Stimulated activated CD4-positive, alpha-beta T cell treated with anti-CD3 and anti-CD28 coated beads, Interleukin-4, amount 100 ng/mL, for 48 hours (primary cell): ENCODE results near the gene DCTN3.

Source experiments
- DNase-seq, 2 donors: peaks; one replicate each; pipeline ENCODE4 v3.0.0-alpha.2; 2020; ENCODE audit warnings: low read depth in 2 of 2

The DCTN3 gene

GRCh38 chr9:34590381-34591247, 29.7 kb downstream of the DCTN3 start:
- DNase-seq, result no peak

GRCh38 chr9:34589636-34590380, 30.5 kb downstream of the DCTN3 start, which contains the start of gene CNTFR:
CNTFR (minus strand) TSS chr9:34589724; CDS start chr9:34568981, 20,743 bp downstream.
- no peak for DNase-seq

DNA sequence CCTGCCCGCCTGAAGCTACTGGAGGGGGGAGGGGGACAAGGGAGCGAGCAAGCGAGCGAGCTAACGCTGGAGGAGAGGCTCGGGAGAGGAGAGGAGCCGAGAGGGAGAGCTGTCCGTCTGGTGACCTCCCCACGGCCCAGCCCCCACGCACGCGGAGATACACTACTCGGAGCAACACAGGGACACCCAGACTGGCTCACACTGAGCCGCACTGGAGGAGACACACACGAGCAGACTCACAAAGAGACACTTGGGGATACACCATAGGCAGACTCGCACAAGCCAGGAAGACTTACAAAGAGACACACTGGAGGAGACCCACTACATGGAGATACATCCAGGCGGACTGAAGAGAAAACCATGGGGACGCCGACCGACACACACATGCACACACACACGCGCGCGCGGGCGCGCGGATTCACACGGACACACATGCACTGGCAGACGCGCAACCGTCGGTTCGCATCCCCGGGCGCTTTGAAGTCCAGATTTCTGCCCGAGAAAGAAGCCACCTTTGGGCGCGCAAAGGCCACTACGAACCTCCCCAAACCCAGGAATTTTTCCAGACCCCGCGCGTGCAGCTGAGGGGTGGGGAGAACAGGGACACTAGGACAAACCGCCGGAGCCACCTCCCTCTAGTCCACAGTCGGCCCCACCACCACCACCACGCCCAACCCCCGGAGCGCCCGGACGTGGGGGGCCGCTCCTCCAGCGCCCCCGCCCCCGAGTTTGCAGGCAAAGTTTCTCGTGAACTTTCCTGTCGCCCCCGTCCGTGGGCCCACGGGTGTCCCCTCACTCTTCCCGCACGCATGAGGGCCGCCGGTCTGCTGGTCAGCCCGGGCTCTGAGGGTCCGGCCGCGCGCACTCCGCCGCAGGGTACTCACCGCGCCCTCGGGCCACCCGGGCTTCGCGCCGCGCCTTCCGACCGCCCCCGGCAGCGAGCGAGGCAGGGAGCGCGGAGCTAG, 31.3 kb downstream of the DCTN3 start:
- no peak for DNase-seq

- no peak for DNase-seq
Measured at GRCh38 chr9:34587271-34587670, 33.0 kb downstream of the DCTN3 start.

DNA sequence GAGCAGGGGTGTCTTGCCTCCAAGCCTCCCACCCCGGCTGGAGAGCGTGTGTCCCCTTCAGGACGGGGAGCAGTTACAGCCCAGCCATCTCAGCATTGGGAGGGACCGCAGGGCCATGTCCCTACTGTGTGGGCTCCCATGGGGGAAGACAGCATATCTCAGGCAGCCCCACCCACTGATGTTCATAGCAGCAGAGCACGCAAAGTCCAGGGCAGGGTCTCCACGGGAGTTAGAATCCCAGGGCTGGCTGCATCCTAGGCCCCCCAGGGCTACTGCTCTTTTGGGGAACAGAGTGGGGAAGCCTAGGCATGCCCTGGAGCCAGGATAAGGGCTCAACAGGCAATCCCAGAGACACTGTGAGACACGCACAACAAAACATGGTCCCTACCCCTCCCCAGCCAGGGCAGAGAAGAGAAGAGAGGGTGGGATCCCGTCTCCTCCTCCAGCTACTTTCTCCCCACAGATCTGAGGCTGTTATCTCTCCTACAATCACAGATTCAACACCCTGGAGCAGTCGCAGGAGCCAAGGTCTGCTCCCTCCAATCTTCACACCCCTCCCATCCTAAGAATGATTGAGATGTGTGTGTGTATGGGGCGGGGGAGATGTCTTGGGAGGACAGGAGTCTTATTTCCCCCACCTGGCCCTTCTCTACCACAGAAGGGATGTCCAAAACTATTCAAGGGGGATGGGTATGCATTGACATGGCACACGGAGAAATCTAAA, 34.2 kb downstream of the DCTN3 start:
- no peak for DNase-seq

DNA sequence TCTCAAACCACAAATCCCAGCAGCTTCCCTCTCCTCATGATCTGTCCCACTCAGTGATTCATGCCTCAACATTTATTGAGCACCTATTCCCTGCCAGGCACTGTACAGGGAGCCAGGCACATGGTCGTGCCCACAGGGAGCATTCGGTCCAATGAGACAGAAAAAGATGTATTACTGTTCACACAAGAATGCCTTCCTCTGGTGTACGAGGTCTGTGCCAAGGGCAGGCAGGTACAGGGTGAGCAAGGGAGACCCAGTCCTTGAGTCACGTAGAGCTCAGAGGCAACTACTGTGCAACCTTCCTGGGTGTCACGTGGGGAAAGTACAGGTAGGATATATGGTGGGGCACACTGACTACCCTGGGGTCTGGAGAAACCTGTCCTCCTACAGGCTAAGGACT, 35.3 kb downstream of the DCTN3 start:
- DNase-seq, result no peak

DNA sequence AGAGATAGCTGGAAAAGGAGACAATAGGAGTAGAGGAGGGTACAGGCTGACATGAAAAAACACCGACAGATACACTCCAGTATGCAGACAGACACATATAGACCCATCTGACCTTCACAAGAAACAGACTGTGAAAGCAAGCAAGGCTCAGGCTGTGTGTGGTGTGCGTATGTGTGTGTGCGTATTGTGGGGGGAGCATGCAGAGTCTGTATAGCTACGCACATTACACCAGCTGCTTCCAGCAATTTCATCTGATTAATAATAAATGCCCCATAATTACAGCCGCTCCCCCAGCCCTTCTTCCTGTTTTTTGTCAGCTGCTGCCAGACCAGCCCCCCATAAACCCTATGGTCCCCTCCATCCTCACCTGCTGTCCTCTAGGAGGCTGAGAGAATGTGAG, 37.5 kb downstream of the DCTN3 start:
- DNase-seq, result no peak

DNA sequence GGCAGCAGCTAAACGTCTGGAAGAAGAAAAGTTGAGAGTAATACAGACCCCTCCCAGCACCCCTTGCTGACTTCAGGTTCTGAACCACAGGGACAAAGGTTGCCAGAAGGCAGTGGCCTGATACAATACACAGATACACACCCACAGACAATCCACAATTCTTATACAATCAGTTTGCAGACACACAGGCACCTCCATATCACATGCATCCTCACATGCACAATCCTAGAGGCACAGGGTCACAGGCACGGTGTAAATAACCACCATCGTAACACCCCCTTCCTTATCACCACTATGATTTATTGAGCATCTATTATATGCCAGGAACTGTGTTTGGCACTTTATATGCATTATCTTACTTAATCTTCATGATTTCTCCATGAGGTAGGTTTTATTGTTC, 39.0 kb downstream of the DCTN3 start:
- no peak for DNase-seq

DNA sequence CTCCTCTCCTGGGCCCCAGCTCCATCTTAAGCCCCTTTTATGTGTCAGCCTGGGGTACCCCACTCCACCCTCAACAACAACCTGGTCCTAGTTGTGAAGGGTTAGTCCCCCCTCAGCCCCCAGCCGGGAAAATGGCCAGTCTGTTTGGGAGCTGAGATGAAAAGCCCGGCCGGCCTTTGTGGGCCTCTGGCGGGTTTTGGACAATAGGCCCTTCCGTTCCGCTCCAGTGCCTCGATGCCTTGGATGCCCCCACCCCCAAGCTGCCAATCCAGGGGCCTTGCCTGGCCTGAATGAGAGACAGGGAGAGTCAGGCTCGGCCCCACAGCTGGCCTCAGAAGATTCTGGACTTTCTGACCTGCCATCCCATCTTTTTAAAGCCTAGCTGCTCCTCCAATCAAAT, 39.9 kb downstream of the DCTN3 start:
- no peak for DNase-seq

DNA sequence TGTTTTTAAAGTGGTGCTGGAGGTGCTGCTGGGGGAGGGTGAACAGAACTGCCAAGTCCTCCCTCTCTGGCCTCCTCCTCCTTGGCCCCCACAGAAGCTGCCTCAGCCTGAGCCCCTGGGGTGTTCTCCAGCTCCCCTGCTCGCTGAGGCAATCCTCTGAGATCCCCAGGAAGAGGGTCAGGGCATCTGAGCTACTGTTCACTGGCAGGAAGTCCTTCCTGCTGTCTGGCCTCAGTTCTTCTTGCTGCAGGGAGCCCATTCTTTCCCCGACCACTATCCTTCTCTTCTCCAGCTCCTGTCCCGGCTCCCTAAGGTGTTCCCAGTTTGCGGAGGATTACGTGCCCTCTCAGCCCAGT, 40.5 kb downstream of the DCTN3 start:
- DNase-seq, result no peak

DNA sequence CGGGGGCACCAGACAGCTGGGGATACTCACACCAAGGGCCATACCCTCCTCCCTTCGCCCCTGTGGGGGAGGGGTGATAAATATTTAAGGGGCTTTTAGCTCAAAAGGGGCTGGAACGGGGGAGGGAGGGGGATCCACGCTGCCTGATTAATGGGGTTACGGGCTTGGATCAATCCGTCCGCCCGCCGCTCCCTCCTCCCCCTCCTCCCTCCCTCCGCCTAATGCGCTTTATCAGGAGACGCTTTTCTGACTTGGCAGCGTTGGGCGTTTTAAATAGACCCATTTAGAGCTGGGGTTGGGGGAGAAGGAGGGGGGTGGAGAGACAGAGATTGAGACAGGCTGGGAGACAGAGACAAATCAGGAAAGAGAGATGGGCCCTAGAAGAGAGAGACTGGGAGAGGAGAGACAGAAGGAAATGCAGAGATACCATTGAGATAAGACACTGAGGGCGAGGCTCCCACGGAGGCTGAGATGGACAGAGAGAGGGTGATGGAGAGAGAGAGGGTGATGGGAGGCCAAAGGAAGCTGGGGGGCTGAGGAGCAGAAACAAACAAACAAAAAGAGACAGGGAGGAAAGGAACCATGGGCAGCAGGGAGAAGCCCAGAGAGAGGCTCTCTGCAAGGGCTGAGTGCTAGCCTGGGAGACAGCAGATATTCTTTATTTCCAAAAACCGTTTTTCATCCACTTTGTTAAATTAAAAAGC, 41.0 kb downstream of the DCTN3 start:
- no peak for DNase-seq

DNA sequence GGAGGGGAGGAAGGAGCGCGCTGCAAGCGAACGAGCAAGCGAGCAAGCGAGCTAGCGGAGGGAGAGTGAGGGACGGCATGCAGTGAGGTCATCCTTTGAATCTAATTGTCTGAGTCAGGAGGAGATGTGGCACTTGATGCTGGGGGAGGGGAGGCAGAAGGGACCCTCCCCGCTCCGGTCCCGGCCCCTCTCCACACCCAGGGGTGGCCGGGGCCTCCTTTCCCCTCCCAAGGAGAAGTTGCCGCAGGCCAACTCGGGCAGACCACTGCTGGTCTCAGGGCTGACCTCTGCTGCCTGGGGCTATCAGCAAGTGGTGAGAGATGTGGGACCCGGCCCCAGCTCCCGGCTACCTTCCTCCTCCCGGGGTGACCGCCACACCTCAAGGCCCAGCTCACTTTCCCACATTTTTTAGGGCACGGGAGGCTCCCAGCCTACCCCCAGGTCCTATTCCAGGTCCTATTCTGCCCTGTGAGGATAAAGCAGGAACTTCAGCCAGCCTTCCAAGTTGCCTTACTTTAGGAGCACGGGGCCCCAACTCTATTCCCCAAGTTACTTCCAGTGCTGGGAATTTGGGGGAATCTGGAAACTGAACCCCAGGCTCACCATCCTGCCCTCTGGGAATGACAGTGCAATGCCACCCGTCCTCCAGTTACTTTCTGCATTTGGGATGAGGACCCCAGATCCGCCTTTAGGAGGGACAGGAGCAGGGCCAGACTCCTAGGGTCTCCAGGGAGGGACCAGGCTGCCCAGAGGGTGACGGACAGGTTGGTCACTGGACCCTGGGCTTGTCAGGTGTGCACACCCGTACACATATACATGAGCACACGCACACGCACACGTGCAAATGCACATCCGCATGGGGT, 41.8 kb downstream of the DCTN3 start:
- DNase-seq, result no peak

DNA sequence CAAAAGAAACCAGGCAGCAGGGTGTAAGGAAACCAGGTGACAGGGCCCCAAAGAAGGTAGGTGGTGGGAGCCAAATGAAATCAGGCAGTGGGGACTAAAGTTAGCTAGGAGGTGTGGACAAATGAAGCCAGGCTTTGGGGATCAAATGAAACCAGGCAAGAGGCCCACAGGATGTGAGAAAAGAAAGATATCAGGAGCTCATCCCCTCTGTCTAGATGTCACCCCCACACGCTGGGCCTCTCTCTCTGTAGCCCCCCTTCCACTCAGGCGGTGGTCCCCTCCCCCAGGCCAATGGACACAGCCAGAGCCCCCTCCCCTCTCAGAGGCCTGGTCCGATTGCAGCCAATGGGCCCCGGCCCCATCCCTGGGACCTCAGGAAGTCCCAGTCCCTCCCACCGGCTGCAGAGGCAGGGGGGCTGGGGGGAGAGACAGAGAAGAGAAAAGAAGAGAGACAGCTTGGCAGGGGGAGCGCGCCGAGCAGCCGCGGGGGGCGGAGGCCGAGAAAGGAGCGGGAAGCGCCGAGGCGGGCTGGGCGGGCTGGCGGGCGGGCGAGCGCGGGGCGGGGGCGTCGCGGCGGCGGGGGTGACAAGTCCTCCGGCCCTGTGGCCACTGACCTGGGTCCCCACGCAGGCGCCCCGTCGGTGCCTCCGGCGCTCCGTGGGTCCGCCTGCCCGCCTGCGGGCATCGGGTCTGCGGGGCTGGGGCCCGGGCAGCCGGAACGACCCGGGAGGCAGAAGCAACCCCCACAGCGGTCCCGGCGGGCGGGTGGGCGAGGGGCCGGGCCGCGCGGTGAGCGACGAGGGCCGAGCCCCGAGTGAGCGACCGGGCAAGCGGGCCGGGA, 42.7 kb downstream of the DCTN3 start:
- no peak for DNase-seq

- no peak for DNase-seq
Measured at GRCh38 chr9:34576597-34577399, 43.5 kb downstream of the DCTN3 start.

GRCh38 chr9:34575862-34576596, 44.3 kb downstream of the DCTN3 start:
- no peak for DNase-seq

DNA sequence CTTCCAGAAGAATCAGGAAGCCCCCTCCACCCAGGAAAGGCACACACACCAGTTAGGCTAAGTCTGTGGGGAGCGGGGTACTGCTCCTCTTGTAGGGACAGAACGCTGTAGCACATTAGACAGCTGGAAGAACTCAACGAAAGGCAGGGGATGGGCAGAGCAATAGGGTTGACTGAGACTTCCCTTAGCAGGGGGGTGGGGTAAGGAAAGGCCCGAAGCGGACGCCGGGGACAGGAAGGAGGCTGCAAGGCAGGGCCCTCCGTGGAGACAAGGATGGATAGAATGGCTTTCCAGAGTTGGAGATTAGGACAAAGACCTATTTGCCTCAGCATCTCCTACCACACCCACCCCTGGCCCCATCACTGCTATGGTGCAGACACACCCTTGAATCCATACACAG, 45.1 kb downstream of the DCTN3 start:
- DNase-seq, result no peak

DNA sequence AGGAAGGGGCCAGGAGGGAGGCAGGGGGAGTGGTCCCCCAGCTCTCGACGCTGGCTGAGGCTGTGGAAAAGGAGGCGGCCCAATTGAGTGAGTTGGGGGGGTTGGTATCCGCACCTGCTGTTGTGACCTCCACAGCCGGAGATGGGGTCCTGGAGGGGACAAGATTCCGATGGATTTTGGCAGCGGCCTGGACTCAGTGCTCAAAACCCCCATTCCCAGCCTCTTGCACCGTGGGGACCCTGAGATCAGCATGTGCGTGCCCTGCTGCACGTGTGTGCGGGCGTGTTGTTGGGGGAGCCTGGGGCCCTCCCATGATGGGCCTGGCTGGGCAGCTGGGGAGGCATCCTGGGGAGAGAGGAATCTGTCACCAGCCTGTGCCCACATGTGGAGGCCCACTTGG, 45.7 kb downstream of the DCTN3 start:
- no peak for DNase-seq
